Neural cell (in vitro differentiated cells): ENCODE data around the gene NLRP13.

Experiments
- CTCF ChIP-seq: fragments of 450-650 bp; IDR thresholded peaks from 2 replicates; pipeline ENCODE4 v1.5.1; 2014; ENCODE audit warnings: antibody characterized with exemption, mild to moderate bottlenecking, moderate library complexity; ENCODE audit not compliant: poor library complexity, severe bottlenecking
- EP300 ChIP-seq: fragments of 450-650 bp; conservative IDR thresholded peaks from 2 replicates; pipeline ENCODE4 v1.6.1; 2014; ENCODE audit warnings: antibody characterized with exemption, mild to moderate bottlenecking, moderate library complexity; ENCODE audit not compliant: poor library complexity, severe bottlenecking
- EZH2 ChIP-seq: fragments of 200-600, 300-800 bp; shearing (Covaris generic), sonication (generic); IDR thresholded peaks from 2 replicates; pipeline ENCODE4 v1.6.1; 2014; ENCODE audit warnings: antibody characterized with exemption, low read length, borderline replicate concordance, mild to moderate bottlenecking; ENCODE audit not compliant: insufficient read depth, poor library complexity, severe bottlenecking
- MXI1 ChIP-seq: fragments of 450-650 bp; conservative IDR thresholded peaks from 2 replicates; pipeline ENCODE4 v1.6.1; 2014; ENCODE audit warnings: antibody characterized with exemption, mild to moderate bottlenecking; ENCODE audit not compliant: poor library complexity, severe bottlenecking
- POLR2AphosphoS5 ChIP-seq: IDR thresholded peaks from 2 replicates; pipeline ENCODE4 v1.6.1; 2012
- SMC3 ChIP-seq: fragments of 450-650 bp; conservative IDR thresholded peaks from 2 replicates; pipeline ENCODE4 v1.6.1; 2014; ENCODE audit warnings: antibody characterized with exemption, mild to moderate bottlenecking, moderate library complexity; ENCODE audit not compliant: poor library complexity
- TAF1 ChIP-seq: IDR thresholded peaks from 2 replicates; pipeline ENCODE4 v1.6.1; 2012; ENCODE audit warnings: low read depth

DNA sequence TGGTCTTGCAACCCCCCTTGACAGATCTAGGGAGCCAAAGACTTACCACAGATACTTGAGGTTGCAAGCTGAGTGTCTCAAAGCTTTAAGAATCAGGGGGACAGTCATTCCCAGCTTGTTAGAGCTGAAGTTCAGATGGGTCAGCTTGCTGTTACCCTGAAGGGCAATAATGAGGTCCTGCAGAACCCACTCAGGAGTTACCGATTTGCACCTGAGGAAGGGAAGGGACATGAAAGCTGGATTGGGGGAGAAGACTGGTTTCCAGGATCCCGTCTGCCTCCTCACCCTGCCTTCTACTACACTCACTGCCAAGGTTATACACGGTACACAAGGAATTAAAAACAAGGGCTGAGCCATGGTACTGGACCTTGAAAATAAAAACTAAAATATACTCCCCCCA, 24.4 kb downstream of the NLRP13 start:
- no peak for TF ChIP-seq POLR2AphosphoS5
- TF ChIP-seq CTCF = no peak
- TF ChIP-seq EZH2 = no peak
- no peak for TF ChIP-seq EP300
- no peak for TF ChIP-seq MXI1
- TF ChIP-seq TAF1 = no peak
- TF ChIP-seq SMC3 = no peak
